ENCODE results near the gene TET1.
"Not testable (repeated sequence)": the region's sequence is repeated elsewhere in the genome, so short reads cannot be mapped to it uniquely, and the experiment has no call there.

Gene TET1

GRCh38 chr10:68617691-68618090 is 57.6 kb downstream of the TET1 start:
- DNase-seq: not testable (repeated sequence)

DNA sequence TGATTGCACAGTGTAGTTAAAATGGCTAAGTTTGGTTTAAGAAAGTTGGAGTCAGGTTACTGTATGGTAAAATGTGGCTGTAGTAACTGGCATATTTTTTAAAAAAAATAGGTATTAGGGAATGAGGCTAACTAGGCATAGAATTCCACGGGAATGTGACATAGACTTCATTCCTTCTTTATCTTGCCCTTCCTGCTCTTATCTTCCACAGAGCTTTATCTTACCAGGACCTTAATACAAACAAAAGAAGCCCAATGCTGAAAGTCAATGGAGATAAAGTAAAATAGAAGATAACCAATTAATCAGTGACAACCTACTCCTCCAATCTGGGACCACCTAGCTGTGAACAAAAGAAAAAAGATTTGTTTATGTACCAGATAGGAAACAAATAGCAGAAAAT is 58.1 kb downstream of the TET1 start:
- DNase-seq: no peak

DNA sequence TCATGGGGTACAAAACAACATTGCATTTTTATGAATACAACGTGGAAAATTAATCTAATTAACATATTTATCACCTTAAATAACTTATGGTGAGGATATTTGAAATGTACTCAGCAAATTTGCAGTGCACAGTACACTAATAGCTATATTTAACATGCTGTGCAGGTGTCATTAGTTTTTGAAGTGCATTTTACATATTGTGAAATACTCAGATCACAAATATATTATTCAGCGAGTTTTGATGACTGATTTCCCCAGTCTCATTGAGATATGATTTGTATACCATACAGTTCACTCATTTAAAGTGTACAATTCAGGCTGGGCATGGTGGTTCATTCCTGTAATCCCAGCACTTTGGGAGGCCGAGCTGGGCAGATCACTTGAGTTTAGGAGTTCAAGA is 59.5 kb downstream of the TET1 start:
- no peak for DNase-seq

DNA sequence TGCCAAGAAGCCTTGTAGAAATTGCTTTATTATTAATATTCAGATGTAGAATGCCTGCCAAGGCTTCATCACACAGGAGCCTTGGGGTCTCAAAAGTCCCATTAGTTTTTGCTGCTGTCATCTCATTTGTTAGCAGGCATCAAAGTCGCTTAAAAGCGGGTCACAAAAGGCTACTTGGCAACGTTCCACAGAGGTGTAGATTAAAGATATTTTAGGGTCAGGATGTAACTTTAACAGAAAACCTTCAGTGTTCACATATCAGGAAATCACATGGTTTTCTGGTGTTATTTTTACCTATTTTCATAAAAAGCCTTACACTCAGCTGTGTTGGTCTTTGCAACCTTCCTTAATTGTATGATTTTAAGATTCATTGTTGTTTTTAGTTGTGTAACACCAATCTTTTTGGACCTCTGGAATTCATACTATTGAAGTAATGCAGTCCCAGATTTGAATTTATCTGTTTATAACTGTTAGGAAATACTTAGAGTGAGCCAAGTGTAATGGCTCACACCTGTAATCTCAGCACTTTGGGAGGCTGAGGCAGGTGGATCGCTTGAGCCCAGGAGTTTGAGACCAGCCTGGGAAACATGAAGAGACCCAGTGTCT is 65.3 kb downstream of the TET1 start:
- DNase-seq: no peak

DNA sequence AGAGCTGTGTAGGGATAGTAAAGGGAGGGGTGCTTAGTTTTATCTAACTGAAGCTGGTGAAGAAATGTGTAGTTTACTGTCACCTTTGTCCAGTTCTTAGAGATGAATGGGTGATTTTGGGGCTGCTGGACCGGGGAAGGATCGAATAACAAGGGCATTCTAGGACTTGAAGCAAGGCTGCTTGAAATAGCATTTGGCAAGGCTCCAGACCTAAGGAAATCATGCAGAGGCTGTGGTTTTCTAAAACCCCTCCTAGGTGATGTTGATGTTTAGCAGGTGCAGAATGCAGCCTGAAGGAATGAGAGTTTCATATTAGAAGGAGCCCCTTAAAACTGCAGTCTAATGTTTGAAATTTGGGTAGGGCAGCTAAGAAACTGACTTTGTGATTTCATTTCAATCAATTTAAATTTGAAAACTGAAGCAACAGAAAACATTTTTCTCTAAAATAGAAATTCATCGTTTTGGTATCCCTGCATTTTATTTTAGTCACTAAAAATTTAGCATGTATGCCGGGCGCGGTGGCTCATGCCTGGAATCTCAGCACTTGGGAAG is 68.5 kb downstream of the TET1 start:
- DNase-seq: no peak

DNA sequence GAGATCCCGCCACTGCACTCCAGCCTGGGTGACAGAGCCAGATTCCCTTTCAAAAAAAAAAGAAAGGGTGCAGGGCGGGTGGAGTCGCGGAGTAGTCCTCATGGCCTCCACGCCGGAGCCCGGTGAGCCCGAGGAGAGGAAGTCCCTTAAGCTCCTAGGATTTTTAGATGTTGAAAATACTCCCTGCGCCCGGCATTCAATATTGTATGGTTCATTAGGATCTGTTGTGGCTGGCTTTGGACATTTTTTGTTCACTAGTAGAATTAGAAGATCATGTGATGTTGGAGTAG is 72.1 kb downstream of the TET1 start:
- DNase-seq: not testable (repeated sequence)

GRCh38 chr10:68633281-68633680 is 73.1 kb downstream of the TET1 start:
- no peak for DNase-seq

DNA sequence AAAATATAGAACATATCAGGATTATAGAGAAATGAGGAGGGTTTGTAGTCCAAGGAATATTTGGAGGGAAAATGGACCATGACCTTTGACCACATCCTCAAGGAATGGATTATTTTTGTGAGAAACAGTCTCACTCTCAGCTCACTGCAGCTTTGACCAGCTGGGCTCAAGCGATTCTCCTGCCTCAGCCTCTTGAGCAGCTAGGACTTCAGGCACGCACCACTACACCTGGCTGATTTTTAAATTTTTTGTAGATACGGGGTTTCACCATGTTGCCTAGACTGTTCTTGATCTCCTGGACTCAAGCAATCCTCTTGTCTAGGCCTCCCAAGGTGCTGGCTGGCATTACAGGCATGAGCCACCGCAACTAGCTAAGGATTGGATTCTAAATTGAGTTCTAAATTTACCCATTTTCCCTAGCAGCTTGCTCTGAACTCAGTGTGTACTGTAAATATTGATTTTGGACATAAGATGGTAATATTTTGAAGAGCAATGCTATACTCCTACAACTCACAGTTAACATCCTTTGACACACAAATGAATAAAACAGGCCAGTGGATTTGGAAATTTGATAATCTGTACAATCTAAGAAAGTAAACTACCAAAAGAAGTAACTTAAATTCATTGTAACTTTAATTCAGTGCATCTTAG is 73.8 kb downstream of the TET1 start:
- no peak for DNase-seq

DNA sequence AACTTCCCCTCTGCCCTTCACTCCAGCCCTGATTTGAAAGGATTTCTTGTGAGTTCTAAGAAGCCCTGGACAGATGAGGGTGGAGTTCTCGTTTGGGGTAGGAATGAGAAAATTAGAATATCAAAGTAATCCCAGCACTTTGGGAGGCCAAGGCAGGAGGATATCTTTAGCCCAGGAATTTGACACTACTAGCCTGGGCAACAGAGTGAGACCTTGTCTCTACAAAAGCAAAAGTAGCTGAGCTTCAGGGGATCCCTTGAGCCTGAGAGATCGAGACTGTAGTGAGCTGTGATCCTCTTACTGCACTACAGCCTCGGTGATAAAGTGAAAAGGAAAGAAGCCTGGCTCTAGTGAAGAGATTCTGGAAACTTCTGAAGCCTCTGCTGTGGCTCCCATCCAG is 76.2 kb downstream of the TET1 start:
- no peak for DNase-seq

- DNase-seq: not testable (repeated sequence)
Observed at GRCh38 chr10:68643550-68643949, 83.4 kb downstream of the TET1 start.

DNA sequence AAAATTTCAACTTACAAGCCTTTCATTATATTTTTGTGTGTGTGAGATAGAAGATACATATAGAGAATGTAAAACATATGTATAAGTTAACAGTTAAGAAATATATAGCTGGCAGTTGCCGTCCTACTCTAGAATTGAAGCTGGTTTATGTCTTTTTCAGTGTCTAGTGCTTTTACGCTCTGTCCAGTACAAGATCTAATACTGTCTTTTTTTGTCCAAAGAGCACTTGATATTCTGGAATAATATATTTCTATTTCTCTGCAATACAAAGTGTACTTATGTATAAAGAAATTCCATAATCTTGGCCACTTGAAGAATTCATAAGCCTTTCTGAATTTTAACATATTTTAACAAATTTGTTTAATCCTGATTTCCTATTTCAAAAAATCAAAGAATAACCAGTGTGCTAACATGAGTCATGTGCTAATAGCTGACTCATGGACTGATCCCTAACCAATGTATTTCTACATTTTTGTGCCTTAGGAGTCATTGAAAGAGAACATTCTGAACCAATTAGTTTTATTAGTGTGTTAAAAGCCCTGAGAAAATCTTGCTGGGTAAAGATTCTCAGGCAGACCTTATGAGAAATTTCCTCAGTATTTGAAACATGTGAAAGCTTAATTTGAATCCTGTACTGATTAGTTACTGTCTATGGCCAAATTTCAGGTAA is 87.7 kb downstream of the TET1 start:
- DNase-seq: no peak

GRCh38 chr10:68655620-68656126 is 95.5 kb downstream of the TET1 start:
- DNase-seq: no peak

- DNase-seq: no peak
Observed at GRCh38 chr10:68665841-68666240, 105.7 kb downstream of the TET1 start.

DNA sequence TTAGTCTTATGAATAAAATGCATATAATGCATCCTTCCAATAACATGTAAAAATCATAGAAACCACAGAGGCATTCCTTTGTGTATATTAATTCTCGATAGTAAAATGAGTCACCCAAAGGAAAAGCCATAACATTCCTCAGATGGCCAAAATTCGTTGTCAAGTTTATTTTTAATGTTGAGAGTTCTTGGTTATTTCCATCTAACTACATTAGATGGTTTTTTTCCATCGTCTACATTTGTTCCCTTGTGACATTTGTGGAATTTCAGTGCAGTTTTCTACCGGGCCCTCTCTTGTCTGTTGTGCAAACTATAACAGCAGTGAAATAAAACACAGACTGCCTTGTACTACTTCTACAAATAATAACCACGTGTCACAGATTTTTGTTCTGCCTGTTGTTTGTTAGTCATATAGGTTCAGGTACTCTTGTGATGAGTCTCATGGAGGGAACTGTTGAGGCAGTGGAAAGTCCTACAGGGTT is 106.2 kb downstream of the TET1 start:
- DNase-seq: no peak

DNA sequence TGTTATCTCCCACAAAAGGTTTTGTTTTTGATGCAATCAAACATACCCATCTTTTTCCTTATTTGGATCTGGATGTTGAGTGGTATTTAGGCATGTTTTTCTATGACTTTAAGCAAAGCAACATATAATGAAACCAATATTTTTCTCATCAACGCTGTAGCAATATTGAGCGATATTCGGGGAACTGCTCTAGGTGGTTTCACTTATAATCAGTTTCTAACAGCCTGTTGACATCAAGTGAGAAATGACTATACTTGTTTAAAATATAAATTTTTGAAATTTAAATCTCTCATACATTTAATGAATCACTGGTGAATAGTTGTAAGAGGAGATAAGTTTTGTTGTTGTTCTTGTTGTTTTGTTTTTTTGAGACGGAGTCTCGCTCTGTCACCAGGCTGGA is 108.1 kb downstream of the TET1 start:
- DNase-seq: no peak

GRCh38 chr10:68668972-68669371 is 108.8 kb downstream of the TET1 start:
- DNase-seq: no peak

DNA sequence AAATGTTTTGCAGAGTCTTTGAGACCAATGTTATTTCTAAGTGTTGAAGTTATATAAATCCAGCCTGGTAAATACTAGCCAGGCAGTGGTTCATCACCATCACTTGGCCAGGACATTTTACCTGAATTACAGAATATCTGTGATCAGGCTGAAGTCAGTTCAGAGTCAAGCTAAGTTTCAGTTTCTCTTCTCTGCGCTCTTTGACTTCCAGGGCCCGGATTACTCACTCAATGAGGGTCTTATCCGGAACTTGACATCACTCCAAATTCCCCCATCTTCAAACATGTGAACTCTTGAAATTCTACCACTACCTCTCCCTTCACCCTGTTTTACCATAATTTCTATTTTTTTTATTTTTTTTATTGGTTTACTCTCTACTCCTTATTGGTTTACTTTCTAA is 124.3 kb downstream of the TET1 start:
- no peak for DNase-seq

- DNase-seq: no peak
Observed at GRCh38 chr10:68696018-68696417, 135.9 kb downstream of the TET1 start.

- no peak for DNase-seq
Observed at GRCh38 chr10:68697106-68697505, 137.0 kb downstream of the TET1 start.

DNA sequence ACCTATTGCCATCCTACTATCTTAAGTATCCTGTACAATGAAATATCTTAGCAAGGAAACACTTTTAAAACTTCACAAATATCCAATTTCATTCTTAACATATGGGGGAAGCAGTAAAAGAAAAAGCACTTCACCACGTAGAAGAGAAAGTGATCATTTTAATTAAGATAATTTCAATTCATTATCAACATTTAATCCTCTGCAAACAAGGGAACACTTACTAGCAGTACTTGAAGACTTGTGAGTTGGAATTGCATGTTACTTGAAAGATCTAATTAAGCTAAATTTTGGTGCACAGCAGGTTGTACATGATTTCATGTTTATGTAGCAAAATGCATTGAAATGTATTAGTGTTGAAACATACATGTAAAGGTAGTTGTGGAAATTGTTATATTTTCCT is 140.1 kb downstream of the TET1 start:
- DNase-seq: no peak

GRCh38 chr10:68705548-68705947 is 145.4 kb downstream of the TET1 start:
- DNase-seq: no peak

- DNase-seq: not testable (repeated sequence)
Observed at GRCh38 chr10:68708987-68709386, 148.8 kb downstream of the TET1 start.

DNA sequence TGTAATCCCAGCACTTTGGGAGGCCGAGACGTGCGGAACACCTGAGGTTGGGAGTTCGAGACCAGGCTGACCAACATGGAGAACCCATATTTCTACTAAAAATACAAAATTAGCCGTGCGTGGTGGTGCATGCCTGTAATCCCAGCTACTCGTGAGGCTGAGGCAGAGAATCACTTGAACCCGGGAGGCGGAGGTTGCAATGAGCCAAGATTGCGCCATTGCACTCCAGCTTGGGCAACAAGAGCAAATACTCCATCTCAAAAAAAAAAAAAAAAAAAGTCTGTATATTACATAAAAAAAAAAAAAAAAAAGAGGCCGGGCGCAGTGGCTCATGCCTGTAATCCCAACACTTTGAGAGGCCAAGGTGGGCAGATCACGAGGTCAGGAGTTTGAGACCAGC is 152.9 kb downstream of the TET1 start:
- not testable (repeated sequence) for DNase-seq

DNA sequence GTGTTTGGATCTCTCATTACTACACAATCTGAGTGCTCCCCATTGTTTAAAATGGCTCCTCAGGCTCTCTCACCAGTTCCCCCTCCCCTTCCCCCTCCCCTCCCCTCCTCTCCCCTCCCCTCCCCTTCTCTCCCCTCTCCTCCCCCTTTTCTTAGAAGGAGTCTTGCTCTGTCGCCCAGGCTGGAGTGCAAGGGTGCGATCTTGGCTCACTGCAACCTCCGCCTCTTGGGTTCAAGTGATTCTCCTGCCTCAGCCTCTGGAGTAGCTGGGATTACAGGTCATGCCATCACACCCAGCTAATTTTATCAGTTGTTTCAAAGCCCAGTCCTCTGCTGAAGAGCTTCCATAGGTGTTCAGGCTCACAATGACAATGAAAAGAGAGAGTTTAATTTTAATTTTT is 157.3 kb downstream of the TET1 start:
- DNase-seq: no peak
